Ectodermal cell (in vitro differentiated cells): ENCODE data around the gene EGFR.

Experiments
- H3K27ac ChIP-seq: 2 replicates; pipeline ENCODE4 v1.7.0; 2013; ENCODE audit warnings: mild to moderate bottlenecking, low read depth, low read length; ENCODE audit not compliant: insufficient read depth, poor library complexity, severe bottlenecking
- H3K27me3 ChIP-seq: 2 replicates; pipeline ENCODE4 v1.7.0; 2013; ENCODE audit warnings: mild to moderate bottlenecking, low read length; ENCODE audit not compliant: insufficient read depth, control insufficient read depth, poor library complexity, severe bottlenecking
- H3K36me3 ChIP-seq: one replicate; pipeline ENCODE4 v1.7.0; 2013; ENCODE audit warnings: low read length; ENCODE audit not compliant: control insufficient read depth, insufficient read depth
- H3K4me1 ChIP-seq: one replicate; pipeline ENCODE4 v1.7.0; 2013; ENCODE audit warnings: low read length; ENCODE audit not compliant: control insufficient read depth, insufficient read depth
- H3K4me3 ChIP-seq: 2 replicates; pipeline ENCODE4 v1.7.0; 2013; ENCODE audit warnings: low read depth, low read length, control low read depth; ENCODE audit not compliant: insufficient read depth
- H3K9me3 ChIP-seq: 2 replicates; pipeline ENCODE4 v1.7.0; 2013; ENCODE audit warnings: mild to moderate bottlenecking, low read length, moderate library complexity; ENCODE audit not compliant: control insufficient read depth
- WGBS, 2 experiments: methylation state at CpG; one replicate each; pipeline ENCODE4 v1.1.7; 2013; ENCODE audit warnings: missing lambda C conversion rate in 2 of 2; 5-methylcytosine and 5-hydroxymethylcytosine counted together

Gene EGFR

DNA sequence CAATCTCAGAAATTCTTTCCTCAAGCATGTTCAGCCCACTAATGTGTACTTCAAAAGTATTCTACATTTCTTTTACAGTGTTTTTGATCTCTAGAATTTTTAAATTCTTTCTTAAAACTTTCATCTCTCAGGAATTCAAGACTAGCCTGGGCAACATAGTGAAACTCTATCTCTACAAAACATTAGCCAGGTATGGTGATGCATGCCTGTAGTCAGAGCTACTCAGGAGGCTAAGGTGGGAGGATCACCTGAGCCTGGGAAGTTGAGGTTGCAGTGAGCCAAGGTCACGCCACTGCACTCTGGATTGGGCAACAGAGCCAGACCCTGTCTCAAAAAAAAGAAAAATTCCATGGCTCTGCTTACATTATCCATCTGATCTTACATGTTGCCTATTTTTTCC is 5.0 kb upstream of the EGFR start:
- Histone ChIP-seq H3K4me1 (peaks cover 2% of the 10 kb centered on the region), H3K4me3 (no peak overlapping the region), H3K27ac (no peak overlapping the region), H3K36me3 (no peaks in the 10 kb centered on the region), H3K9me3 (no peaks in the 10 kb centered on the region), H3K27me3 (peaks cover 34% of the 10 kb centered on the region)
- WGBS, 2 experiments = 90 to 91% methylated on average over 1 of the region's 1 CpG

DNA sequence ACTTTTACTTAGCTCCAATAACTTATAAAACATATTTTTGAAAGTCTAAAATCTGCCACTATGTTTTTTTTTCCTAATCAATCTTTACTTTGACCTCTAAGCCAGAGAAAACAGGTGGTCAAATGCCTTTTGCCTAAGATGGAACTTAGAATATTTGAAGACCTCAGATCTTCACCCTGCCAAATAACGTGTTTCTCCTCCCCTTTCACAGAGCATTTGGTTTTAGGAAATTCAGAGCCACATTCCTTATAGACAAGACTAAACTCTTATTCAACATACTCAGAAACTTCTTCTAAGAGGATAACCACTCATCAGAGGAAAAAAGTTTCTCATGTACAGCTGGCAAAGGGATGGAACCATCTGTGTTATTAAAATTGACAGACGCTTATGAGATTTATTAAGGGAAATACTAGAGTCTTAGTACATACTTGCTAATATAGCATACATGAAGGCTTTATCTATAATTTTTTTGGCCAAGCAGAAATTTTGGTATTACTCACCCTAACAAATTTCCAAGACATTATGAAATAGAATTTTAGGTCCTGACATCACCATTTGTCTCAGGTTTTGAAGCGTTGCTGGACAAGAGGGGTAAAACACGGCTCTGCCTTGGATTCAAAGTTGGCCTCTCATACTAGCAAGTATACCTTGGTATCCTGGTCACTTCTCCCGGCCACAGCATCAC is 2.6 kb upstream of the EGFR start:
- no peak overlapping the region for H3K27ac ChIP-seq
- no peak overlapping the region for H3K4me3 ChIP-seq
- no peaks in the 10 kb centered on the region for H3K36me3 ChIP-seq
- H3K27me3 ChIP-seq = peaks cover 58% of the 10 kb centered on the region
- 87 to 93% methylated on average over 4 to 5 of the region's 5 CpGs for WGBS, 2 experiments
- H3K4me1 ChIP-seq = peaks cover 2% of the 10 kb centered on the region
- no peaks in the 10 kb centered on the region for H3K9me3 ChIP-seq

DNA sequence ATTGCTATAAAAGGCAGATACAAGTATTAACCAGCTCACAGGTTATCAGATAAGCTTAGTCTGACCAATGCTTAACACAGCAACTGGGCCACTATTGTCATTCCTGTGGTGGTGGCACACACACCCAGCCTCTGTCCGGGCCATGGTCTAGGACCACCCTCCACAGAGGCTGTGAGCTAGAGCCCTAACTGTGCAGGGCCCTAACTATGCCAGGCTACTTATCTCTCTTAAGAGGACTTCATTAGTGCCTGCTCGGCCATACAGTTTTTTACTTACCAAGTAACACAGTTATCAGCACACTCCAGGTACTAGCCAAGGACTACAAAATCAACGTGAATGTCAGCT is 2.1 kb upstream of the EGFR start:
- peaks cover 2% of the 10 kb centered on the region for H3K4me1 ChIP-seq
- H3K36me3 ChIP-seq = no peaks in the 10 kb centered on the region
- 88 to 90% methylated on average over 3 of the region's 3 CpGs for WGBS, 2 experiments
- H3K4me3 ChIP-seq = no peak overlapping the region
- no peak overlapping the region for H3K27ac ChIP-seq
- H3K27me3 ChIP-seq = peaks cover 63% of the 10 kb centered on the region
- no peaks in the 10 kb centered on the region for H3K9me3 ChIP-seq

DNA sequence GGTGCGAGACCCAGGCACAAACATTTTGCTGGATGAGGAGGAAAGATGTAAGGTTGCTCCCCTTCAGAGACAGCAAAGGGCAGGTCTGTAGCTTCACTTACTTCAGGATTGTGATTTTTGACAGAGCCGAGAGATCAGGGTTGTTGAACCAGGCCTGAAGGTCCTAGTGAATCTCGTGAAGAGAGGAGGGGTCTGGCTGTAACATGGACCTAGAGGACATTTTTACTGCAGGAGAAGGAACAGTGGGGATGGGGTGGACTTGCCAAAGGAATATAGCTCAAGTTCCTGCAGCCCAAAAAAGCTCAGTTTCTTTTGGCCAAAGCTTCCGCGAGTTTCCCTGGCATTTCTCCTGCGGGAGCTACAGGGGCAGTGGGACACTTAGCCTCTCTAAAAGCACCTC is 976 bp upstream of the EGFR start:
- H3K4me3 ChIP-seq = no peak overlapping the region
- H3K27me3 ChIP-seq = peaks cover 70% of the 10 kb centered on the region
- WGBS, 2 experiments = 88 to 89% methylated on average over 6 of the region's 6 CpGs

DNA sequence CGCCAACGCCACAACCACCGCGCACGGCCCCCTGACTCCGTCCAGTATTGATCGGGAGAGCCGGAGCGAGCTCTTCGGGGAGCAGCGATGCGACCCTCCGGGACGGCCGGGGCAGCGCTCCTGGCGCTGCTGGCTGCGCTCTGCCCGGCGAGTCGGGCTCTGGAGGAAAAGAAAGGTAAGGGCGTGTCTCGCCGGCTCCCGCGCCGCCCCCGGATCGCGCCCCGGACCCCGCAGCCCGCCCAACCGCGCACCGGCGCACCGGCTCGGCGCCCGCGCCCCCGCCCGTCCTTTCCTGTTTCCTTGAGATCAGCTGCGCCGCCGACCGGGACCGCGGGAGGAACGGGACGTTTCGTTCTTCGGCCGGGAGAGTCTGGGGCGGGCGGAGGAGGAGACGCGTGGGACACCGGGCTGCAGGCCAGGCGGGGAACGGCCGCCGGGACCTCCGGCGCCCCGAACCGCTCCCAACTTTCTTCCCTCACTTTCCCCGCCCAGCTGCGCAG is 424 bp downstream of the EGFR start:
- Histone ChIP-seq H3K36me3 (no peaks in the 10 kb centered on the region), H3K27ac (no peak overlapping the region), H3K4me3 (peak overlapping the region; percentile 57), H3K4me1 (peaks cover 2% of the 10 kb centered on the region), H3K27me3 (peaks cover 70% of the 10 kb centered on the region), H3K9me3 (no peaks in the 10 kb centered on the region)
- WGBS, 2 experiments = 0 to 1% methylated on average over 70 of the region's 70 CpGs

More for the DNA sequence above, 976 bp upstream of the EGFR start:
- peaks cover 2% of the 10 kb centered on the region for H3K4me1 ChIP-seq
- no peaks in the 10 kb centered on the region for H3K36me3 ChIP-seq
- no peak overlapping the region for H3K27ac ChIP-seq
- H3K9me3 ChIP-seq = no peaks in the 10 kb centered on the region

DNA sequence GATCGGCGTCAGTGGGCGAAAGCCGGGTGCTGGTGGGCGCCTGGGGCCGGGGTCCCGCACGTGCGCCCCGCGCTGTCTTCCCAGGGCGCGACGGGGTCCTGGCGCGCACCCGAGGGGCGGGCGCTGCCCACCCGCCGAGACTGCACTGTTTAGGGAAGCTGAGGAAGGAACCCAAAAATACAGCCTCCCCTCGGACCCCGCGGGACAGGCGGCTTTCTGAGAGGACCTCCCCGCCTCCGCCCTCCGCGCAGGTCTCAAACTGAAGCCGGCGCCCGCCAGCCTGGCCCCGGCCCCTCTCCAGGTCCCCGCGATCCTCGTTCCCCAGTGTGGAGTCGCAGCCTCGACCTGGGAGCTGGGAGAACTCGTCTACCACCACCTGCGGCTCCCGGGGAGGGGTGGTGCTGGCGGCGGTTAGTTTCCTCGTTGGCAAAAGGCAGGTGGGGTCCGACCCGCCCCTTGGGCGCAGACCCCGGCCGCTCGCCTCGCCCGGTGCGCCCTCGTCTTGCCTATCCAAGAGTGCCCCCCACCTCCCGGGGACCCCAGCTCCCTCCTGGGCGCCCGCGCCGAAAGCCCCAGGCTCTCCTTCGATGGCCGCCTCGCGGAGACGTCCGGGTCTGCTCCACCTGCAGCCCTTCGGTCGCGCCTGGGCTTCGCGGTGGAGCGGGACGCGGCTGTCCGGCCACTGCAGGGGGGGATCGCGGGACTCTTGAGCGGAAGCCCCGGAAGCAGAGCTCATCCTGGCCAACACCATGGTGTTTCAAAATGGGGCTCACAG is 1.1 kb downstream of the EGFR start:
- Histone ChIP-seq H3K27ac (no peak overlapping the region), H3K27me3 (peaks cover 70% of the 10 kb centered on the region), H3K4me3 (peak overlapping the region; percentile 57), H3K4me1 (peaks cover 2% of the 10 kb centered on the region), H3K36me3 (no peaks in the 10 kb centered on the region), H3K9me3 (no peaks in the 10 kb centered on the region)
- 1 to 2% methylated on average over 78 of the region's 78 CpGs for WGBS, 2 experiments

DNA sequence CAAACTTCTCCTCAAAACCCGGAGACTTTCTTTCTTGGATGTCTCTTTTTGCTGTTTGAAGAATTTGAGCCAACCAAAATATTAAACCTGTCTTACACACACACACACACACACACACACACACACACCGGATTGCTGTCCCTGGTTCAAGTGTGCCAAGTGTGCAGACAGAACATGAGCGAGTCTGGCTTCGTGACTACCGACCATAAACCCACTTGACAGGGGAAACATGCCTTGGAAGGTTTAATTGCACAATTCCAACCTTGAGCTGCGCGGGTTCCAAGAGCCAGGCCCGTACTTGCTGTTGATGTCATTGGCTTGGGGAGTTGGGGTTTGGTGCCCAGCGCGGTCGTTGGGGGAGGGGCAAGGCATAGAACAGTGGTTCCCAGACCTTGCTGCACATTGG is 1.7 kb downstream of the EGFR start:
- peaks cover 69% of the 10 kb centered on the region for H3K27me3 ChIP-seq
- WGBS, 2 experiments = 85 to 89% methylated on average over 11 of the region's 11 CpGs
- no peaks in the 10 kb centered on the region for H3K36me3 ChIP-seq
- no peak overlapping the region for H3K27ac ChIP-seq
- no peaks in the 10 kb centered on the region for H3K9me3 ChIP-seq
- peaks cover 2% of the 10 kb centered on the region for H3K4me1 ChIP-seq
- H3K4me3 ChIP-seq = peak overlapping the region; percentile 57

DNA sequence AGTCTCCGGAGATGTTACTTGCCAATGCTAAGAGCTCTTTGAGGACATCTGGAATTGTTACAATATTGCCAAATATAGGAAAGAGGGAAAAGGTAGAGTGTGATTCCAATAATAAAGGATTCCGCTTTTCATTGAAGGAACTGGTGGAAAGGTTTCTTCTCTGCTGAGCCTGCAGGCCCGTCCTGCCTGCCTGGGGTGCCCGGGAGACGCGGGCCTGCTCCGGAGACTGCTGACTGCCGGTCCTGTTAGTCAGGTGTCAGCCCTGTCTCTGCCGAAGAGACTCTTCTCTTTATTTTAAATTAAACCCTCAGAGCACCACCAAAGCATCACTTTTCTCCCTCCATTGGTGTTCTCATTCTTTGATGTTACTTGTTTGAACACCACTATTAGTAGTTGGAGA is 2.2 kb downstream of the EGFR start:
- WGBS, 2 experiments = 89 to 90% methylated on average over 9 of the region's 9 CpGs
- H3K4me3 ChIP-seq = no peak overlapping the region
- no peaks in the 10 kb centered on the region for H3K9me3 ChIP-seq
- no peak overlapping the region for H3K27ac ChIP-seq
- no peaks in the 10 kb centered on the region for H3K36me3 ChIP-seq
- peaks cover 2% of the 10 kb centered on the region for H3K4me1 ChIP-seq
- H3K27me3 ChIP-seq = peaks cover 63% of the 10 kb centered on the region

DNA sequence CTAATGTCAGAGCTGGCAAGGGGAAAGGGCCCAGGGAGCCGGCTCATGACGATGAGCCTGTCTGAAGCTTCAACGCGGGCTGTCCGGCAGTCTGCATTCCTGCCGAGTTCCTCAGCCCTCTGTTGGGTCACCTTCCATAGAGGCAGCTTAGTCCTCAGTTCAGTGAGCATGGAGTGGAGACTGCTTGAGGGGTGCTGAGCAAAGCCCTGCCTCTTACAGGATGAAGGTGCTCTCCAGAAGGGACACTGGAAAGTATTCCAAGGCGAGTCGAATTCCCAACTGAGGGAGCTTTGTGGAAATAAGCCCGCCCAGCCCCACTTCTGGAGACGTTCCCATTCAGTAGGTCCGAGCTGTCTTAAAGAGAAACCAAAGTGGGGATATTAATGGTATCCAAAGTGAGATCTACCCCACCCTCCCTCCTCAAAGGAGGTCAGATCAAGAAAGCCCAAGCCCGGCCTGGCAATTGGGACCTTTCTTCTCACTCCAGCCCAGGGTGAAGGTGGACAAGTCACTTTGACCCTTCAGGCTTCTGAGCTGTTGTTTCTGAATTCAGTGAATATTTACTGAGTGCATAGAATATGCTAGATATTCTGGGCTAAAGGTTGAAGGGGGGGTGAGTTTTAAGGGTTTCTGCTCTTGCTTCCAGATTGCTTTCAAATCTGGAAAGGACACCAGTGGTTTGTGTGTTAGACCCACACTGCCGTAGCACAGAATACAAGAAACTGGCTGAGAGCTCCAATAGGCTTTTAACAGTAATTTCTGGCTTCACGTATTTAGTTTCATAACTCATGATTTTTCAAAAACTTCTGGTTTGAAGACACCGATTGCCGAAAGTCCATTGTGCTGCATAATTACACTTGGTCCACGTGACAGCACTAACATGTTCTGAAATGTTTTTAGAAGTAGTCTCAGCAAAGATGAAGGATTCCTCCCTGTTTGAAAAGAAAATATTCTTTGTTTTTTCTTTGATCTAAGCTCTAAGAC is 3.5 kb downstream of the EGFR start:
- Histone ChIP-seq H3K27me3 (peaks cover 51% of the 10 kb centered on the region), H3K4me3 (no peak overlapping the region), H3K4me1 (peaks cover 2% of the 10 kb centered on the region), H3K36me3 (no peaks in the 10 kb centered on the region), H3K27ac (no peak overlapping the region), H3K9me3 (no peaks in the 10 kb centered on the region)
- WGBS, 2 experiments = 95% methylated on average over 16 to 17 of the region's 17 CpGs
